NCI-H1436 (cell line): ENCODE measurements around the gene PATE4.
A peak's percentile ranks its signal among the peaks of the same experiment; 100 is the strongest.
"Not testable (repeated sequence)": the region's sequence is repeated elsewhere in the genome, so short reads cannot be mapped to it uniquely, and the experiment has no call there.

Experiments
- DNase-seq: peaks from one replicate; lab custom pipeline; 2025; lab: John Stamatoyannopoulos, UW

PATE4 gene

GRCh38 chr11:125833016-125833415 lies at the start of gene PATE4:
PATE4 (plus strand) TSS chr11:125833316; CDS start chr11:125833360, 44 bp downstream.
- DNase-seq = no peak

GRCh38 chr11:125784678-125785077 lies 48.4 kb upstream of the PATE4 start:
- DNase-seq = no peak

- DNase-seq = no peak
These were observed 45.3 kb upstream of the PATE4 start, which contains the start of gene PATE3 for GRCh38 chr11:125787827-125788226. PATE3 (plus strand) TSS chr11:125788127; CDS start chr11:125788152, 25 bp downstream.

GRCh38 chr11:125790825-125791224 lies 42.3 kb upstream of the PATE4 start:
- DNase-seq = no peak

- DNase-seq = no peak
These were observed 35.5 kb upstream of the PATE4 start for GRCh38 chr11:125797641-125798040.

GRCh38 chr11:125799808-125800207 lies 33.3 kb upstream of the PATE4 start:
- no peak for DNase-seq

GRCh38 chr11:125802387-125802786 lies 30.7 kb upstream of the PATE4 start:
- DNase-seq = no peak

GRCh38 chr11:125807909-125808308 lies 25.2 kb upstream of the PATE4 start:
- no peak for DNase-seq

GRCh38 chr11:125835748-125836147 lies 2.6 kb downstream of the PATE4 start:
- no peak for DNase-seq

- no peak for DNase-seq
These were observed 9.3 kb downstream of the PATE4 start for GRCh38 chr11:125842321-125842948.

- no peak for DNase-seq
These were observed 13.1 kb downstream of the PATE4 start for GRCh38 chr11:125846188-125846587.

- DNase-seq = not testable (repeated sequence)
These were observed 24.6 kb downstream of the PATE4 start for GRCh38 chr11:125857670-125858069.

- DNase-seq = not testable (repeated sequence)
These were observed 29.7 kb downstream of the PATE4 start for GRCh38 chr11:125862786-125863185.

GRCh38 chr11:125865354-125865753 lies 32.2 kb downstream of the PATE4 start:
- not testable (repeated sequence) for DNase-seq

- no peak for DNase-seq
These were observed 36.4 kb downstream of the PATE4 start for GRCh38 chr11:125869521-125869920.

- peak; percentile 8 for DNase-seq
These were observed 38.4 kb downstream of the PATE4 start for GRCh38 chr11:125871391-125872137.

- no peak for DNase-seq
These were observed 39.0 kb downstream of the PATE4 start for GRCh38 chr11:125872138-125872491.

GRCh38 chr11:125873881-125874555 lies 40.9 kb downstream of the PATE4 start:
- DNase-seq = no peak

GRCh38 chr11:125874556-125875124 lies 41.5 kb downstream of the PATE4 start:
- DNase-seq = peak; percentile 45

GRCh38 chr11:125881291-125881690 lies 48.2 kb downstream of the PATE4 start:
- DNase-seq = no peak

- no peak for DNase-seq
These were observed 50.3 kb downstream of the PATE4 start for GRCh38 chr11:125883375-125883774.

GRCh38 chr11:125886997-125887372 lies 53.9 kb downstream of the PATE4 start:
- no peak for DNase-seq
